Activated T-cell treated with anti-CD3 and anti-CD28 coated beads for 1 hour (primary cell): Measurements from ENCODE around the gene PRAMEF18.
"Not testable (repeated sequence)": the region's sequence is repeated elsewhere in the genome, so short reads cannot be mapped to it uniquely, and the experiment has no call there.

ENCODE experiments used
- DNase-seq: peaks from one replicate; pipeline ENCODE4 v3.0.0-alpha.2; 2020; ENCODE audit warnings: low read depth

Gene PRAMEF18

GRCh38 chr1:13208712-13209111 lies 17.2 kb downstream of the PRAMEF18 start:
- DNase-seq = not testable (repeated sequence)

GRCh38 chr1:13201309-13201708 lies 24.6 kb downstream of the PRAMEF18 start, which contains the start of gene PRAMEF13:
TSS of gene PRAMEF13 (minus strand) at chr1:13201409. CDS start at chr1:13199589, 1,820 bp downstream.
- not testable (repeated sequence) for DNase-seq
